IPS-NIHi11 (cell line): ENCODE results near the gene MRPS14.

Source experiments
- DNase-seq: peaks from one replicate; pipeline ENCODE4 v3.0.0; 2012; ENCODE audit warnings: mixed read lengths, low spot score

Gene MRPS14

GRCh38 chr1:174984952-174985351 is 38.3 kb downstream of the MRPS14 start:
- no peak for DNase-seq

DNA sequence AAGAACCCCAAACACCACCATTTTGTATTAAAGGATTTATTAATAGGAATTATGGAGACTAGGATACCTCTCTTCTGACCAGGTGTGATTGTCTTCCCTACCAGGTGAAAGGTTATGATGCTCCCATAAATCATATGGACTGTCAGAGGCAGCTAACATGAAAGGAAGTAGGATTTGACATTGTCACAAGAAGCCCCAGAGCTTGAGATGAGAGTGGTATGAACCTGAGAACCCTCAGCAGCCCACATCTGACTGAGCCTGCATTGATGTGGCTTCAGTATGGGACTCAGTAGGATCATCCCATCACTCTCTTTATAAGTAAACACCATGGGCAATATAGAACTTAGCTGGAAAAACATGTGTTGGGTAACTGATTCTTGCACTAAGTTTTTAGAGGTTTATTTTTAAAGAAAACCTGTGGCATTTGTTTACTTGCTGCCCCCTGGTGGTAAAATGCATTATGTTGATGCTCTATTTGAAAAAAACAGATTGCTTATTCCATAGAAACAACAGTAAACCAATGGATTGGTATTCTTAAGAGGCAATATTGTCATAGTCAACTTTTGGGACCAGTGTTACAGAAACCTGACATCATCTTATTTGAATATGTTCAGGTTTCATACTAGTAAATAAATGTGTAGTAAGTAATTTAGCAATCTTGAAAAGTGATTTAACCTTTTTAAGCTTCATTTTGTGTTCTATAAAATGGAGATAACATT is 40.1 kb downstream of the MRPS14 start:
- peak; percentile 21 for DNase-seq

GRCh38 chr1:174976436-174977108 is 46.7 kb downstream of the MRPS14 start:
- no peak for DNase-seq

- DNase-seq, result no peak
Measured at GRCh38 chr1:174975764-174976163, 47.5 kb downstream of the MRPS14 start.

GRCh38 chr1:174974711-174975119 is 48.5 kb downstream of the MRPS14 start:
- no peak for DNase-seq

DNA sequence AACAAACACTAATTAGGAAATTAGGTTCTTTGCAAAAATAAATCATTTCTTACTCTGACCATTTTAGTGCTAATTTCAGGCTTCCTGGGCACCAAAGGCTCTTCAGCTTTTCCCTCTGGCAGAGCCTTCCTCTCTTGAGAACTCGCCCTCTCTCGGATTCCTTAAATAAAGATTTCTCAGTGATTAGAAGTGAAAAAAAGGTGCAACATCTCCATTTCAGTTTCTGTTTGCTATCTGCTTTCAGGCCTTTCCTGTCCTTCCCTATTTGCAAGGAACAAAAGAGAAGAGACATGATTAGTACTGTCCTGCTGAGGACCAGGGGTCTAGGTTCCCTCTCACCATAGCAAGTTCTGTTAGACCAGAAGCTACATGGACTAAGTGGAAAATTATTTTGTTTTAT is 51.3 kb downstream of the MRPS14 start:
- no peak for DNase-seq

DNA sequence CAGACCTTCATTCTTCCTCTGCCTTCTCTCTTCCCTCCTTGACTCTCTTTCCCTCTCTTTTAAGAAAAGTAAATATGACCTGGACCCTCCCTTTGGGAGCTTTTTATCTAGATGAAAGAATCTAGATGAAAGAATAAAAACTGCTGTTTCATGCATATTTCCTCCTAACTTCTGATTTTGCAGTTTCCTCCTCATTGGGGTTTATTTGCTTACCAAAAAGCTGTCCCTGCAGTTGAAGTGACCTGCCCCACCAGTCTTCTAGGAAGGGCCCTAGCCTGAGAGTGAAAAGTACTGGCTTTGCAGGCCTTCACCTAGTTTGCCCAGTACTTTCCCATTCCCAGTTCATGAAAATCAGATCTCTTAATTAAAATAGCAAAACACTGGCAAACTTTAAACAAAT is 51.8 kb downstream of the MRPS14 start:
- DNase-seq, result no peak

- no peak for DNase-seq
Measured at GRCh38 chr1:174969977-174970376, 53.2 kb downstream of the MRPS14 start.

DNA sequence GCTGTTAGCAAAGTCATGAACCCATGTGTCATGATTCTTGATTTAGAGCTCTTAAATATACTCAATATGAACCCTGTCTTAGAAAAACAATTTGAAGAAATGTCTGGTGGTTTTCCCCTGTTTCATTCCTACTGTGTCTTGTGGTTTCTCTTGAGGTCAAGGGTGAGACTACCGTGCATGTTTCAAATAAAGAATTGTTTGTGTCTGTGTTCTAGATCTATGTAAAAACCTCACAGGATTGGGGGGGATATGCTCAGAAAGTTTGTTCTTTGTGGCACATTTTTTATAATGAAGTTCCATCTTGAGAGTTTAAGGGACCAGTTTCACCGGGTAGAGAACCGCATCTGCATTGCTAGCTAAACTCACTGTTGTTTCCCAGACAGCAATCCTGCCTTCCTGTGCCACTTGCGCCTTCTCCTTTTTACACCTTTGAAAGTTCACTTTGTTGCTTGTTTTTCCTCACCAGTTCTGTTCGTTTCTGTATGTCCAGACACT is 54.4 kb downstream of the MRPS14 start:
- no peak for DNase-seq

- no peak for DNase-seq
Measured at GRCh38 chr1:174967845-174968705, 55.1 kb downstream of the MRPS14 start.

GRCh38 chr1:174966008-174966572 is 57.1 kb downstream of the MRPS14 start:
- no peak for DNase-seq

DNA sequence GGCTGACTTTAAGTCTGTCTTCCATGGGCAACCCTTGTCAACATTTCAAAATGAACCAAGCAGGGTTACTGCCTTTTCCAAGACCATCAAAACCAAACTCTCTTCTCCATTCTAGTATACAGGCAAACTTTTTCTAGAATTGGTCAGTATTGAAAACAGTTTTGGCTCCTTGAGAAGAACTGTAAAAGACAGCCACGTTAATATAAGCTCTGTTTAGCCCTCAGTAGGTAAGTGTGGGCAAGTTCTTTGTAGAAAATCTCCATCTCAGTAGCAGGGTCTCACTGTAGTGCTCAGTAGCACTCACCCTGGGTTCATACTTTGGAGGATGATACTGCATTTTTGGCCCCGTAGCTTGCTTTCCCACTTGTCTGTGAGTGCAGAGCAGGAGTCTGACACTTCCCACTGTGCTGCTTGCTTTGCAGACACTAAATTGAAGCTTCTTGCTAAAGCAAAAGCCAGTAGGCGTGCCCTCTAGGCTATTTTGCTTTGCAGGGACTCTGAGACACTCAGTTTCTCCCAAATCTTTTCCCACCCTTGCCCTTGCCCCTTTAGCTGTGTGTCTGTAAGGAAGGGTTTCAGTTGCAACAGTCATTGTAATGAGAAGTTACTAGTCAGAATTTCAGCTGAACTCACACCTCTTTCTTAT is 57.7 kb downstream of the MRPS14 start:
- no peak for DNase-seq

GRCh38 chr1:174964972-174965361 is 58.3 kb downstream of the MRPS14 start:
- DNase-seq, result no peak

- no peak for DNase-seq
Measured at GRCh38 chr1:174964261-174964971, 58.8 kb downstream of the MRPS14 start.

DNA sequence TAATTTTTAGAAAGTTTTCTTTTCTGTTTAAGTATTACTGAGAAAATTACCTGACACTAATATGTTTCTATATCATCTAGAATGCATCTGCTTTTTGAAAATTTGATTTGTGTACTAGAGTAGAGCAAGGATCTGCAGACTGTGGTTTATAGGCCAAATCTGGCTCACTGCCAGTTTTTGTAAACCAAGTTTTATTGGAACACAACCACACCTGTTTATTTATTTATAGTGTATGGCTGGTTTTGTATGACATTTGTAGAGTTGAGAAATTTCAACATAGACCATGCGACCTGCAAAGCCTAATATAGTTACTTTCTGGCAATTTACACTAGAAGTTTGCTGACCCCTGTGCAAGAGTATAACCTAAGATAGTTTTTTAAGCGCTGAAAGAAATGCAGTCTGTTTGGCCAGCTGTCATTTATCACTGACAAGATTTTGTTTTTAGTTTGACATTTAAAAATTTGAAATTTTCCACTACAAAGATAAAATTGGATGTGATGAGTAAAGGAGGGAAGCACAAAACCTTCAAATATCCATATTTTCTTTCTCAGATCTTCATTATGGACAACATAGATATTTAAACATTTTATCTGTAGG is 59.6 kb downstream of the MRPS14 start:
- no peak for DNase-seq
